NCI-H146 (cell line): ENCODE data around the gene PCLO.
A peak's percentile ranks its signal among the peaks of the same experiment; 100 is the strongest.

Experiments used
- DNase-seq: peaks from one replicate; lab custom pipeline; 2025; lab: John Stamatoyannopoulos, UW

PCLO gene

DNA sequence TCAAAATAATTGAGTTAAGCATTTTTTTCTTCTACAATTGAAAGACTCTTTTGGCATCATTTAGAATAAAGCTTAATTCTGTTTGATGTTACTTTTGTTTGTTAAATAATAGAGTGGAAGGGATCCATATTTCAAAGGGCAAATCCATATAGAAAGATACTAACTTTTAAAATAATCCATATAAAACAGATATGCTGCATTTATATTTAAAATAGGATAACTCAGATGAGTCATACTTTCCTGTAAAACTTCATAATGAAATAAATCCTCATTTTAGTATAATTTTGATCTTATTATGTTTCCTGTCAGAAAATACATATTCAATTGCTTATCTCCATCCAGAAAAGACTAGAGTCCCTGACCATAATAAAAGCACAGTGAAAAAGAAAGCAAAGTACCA, 323.6 kb downstream of the PCLO start:
- no peak for DNase-seq

DNA sequence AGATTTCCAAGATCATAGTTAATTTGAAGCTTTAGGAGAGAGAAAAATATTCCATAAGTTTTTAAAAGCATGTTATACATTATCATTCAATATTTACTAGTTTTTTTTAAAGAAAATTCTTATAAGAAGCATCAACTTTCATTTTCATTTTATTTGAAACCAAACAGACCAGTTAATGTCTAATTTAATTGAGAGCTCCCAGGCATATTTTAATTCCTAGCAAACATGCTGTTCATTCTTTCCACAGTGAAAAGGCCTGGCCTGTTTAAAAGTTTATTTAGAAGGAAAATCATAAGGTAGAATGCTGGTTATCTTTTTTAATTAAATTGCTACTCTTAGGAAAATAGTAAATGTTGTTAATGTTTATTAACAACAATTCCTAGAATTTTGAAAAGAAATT, 324.4 kb downstream of the PCLO start:
- no peak for DNase-seq

DNA sequence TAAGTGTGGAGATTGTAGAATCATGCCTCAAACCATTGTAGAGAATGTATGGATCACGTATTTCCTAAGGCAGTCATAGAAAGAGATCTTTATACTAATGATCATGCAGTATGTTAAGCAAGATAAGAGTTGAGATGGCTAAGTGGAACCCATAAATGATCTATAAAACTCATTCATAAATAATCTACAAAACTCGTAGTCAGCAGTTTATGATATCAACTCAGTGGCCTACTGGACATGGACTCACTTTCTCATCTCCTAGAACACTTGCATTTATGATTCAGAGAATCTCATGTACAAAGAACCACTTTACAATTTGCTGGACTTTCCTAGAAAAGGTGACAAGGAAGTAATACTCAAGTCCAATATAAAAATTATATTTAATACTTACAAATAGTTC, 339.6 kb downstream of the PCLO start:
- no peak for DNase-seq

DNA sequence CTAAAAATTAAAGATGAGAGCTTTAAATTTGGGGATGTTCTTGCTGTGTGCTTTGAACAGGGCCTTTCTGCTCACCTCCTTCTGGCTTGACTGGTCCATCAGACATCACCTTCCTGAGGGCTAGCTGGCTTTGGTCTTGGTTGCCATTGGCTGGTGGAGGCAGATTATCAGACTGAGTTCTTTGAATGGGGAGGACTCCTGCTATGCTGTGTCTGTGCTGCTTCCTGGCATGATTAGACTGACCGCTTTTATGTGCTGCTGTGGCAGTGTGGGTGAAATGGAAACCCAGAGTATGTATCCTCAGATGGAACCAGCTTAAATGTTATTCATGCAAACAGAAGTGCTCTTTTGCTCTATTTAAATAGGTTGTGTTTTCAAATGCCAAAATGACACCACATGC, 341.6 kb downstream of the PCLO start:
- no peak for DNase-seq

DNA sequence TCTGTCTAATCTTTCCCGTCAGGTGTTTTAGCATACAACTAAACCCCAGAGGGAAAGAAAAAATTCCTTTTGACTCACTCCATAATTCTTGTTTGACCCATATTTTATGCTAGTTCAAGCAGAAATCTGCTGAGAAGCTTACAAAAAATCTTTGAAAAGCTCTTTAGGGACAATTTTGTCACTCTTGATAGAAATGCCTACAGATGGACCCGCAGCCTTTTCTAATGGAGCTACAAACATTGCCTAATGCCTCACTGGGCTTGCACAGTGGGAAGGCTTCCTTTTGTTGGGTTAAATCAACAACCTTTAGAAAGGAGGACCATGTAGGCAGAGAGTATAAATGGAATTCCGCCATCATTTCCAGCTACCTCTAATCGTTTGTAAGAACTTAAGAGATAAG, 344.5 kb downstream of the PCLO start:
- peak; percentile 63 for DNase-seq

DNA sequence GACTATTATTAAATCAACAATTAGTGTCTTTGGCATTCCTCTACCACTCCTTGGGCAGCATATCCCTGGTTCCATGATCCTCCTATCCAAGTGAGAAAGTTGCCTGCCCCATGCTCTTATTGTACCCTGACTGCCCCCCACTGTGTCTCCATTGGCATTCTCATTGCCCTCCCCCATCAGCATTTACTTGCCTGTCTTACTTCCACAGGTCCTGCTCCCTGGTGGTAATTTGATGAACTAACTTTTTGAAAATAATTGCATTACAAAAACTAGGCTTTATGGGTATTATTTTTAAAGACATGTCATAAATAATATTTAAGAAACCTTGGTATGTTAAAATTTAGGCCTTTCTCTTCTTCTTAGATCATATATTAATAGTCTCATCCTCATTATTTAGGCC, 346.4 kb downstream of the PCLO start:
- DNase-seq, result no peak

DNA sequence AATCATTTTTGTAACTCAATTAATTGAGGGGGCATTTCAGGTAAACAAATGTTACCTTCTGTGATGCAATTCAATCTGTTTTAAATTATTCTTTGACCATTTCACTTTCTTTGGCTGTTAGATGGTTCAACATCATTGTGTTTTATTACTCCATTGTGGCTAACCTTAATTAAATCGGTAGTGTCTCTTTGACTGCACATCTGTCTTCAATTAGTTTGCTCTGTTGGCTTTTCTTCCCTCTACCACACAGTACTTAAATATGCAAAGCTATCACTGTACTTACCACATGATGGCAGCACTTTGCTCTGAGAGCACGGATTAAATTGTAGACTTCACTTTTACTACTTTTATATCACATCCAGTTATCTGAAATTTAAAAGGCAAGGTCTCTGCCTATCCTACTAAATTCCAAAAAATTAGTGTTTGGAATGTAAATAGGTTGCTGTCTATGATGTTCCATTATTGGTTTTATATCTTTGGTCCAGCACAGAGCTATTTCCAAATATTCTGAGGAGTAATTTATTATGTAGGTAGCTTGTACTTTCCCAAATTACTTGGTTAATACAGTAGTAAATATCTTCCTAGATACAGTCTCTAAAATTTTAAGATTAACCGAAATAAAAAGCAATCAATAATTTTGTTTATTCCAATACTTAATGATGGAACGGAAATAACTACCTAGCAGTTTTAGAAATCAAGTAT, 352.0 kb downstream of the PCLO start:
- DNase-seq, result peak; percentile 59

DNA sequence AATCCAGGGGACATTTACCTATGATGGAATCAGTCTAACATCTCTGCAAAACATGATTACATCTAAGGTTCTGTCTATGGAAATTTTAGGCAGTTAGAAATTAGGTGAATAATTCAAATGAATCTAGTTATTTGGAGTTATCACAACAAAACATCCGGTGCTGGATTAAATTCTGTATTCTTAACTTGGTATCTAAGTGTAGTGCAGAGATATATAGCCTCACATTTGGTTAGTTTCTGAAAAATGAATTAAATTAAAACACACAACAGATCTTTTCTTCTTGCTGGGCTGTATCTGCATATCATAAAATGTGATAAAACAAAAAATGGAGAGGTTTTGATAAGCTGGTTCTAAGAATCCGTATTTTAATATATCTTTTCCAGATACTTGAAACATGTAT, 354.1 kb downstream of the PCLO start:
- DNase-seq, result no peak

DNA sequence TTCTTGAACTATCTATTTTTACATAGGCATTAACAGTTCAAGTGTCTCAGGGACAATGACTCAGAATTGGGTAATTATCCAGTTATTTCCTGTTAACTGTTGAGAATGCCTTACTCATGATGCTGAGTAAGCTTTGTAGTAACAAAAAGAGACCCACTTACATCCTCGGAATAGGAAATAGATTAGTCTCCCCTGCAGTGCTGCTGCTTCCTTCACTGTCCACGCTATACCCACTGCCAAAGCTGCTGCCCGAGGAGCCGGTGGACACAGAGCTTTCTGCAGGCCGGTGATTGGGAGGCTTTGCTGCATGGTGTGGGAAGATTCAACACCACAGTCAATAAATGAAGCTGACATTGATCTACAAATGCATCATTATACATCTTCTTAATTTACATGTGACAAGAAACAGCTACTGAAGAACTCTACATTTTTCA, 357.1 kb downstream of the PCLO start:
- peak; percentile 67 for DNase-seq

DNA sequence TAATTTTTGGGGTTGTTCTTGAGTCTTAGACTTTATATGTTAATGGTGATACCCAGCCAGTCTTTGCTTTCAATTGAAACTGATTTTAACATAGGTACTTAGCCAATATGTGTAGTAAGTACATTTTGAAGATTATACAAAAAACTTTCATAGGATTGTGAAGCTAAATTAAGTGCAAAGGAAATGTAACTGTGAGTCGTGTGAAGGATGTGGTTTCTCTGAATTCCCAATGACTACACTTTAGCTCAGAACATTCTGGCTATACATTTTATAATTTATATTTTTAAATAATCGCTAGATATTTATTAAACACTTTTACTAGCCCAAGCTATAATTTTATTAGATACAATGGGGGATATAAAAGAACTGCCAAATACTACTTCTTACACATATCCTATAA, 359.3 kb downstream of the PCLO start:
- no peak for DNase-seq

DNA sequence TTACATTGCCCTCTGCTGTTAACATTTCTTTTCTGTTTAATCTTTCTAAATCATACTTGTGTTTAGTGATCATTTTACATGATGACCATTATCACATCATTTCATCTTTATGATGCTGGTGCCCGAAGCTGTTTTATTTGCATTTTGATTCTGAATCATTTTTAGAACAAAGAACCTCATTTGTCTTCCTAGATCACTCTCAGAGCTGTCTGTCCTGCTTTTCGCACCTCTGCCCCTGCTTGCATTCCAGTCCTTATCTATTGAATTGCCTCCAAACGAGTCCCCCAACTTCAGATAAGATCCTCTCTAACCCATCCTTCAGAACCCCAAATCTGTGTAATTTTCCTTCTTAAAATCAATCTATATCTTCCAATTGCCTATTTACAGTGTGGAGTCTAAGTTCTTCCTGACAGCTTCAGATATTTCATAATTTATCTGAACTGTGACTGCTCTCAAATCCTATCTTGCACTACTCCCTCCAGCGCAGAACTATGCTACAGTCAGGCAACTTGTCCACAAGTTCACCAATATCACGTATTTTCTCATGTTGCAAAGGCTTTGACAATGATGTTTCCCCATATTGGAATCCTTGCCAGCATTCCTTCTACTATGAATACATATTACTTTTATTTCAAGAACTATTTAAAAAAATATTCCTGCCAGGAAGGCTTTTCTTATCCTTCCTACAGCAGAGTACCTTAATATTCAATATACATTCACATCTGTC, 372.6 kb downstream of the PCLO start:
- DNase-seq, result no peak

DNA sequence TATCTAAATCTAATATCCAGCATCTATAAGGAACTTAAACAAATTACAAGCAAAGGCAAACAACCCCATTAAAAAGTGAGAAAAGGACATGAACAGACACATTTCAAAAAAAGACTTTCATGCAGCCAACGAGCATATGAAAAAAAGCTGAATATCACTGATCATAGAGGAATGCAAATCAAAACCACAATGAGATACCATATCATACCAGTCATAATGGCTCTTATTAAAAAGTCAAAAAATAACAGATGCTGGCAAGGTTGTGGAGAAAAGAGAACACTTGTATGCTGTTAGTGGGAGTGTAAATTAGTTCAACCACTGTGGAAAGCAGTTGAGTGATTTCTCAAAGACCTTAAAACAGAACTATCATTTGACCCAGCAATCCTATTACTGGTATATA, 384.7 kb downstream of the PCLO start:
- DNase-seq, result no peak

DNA sequence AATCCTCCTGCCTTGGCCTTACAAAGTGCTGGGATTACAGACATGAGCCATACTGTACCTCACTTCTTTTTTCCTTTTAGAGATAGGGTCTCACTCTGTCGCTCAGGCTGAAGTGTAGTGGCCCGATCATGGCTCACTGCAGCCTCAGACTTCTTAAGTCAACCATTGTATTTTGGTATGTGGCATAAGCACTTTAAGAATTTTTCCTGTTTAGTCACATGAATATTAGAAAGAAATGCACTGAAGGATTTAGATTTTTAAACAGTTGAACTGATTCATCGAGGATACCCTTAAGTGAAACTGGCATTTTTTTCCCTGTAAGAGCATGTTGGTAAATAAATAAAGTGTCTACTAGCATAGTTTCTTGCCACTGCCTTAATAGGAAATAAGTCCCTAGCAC, 399.8 kb downstream of the PCLO start:
- no peak for DNase-seq

DNA sequence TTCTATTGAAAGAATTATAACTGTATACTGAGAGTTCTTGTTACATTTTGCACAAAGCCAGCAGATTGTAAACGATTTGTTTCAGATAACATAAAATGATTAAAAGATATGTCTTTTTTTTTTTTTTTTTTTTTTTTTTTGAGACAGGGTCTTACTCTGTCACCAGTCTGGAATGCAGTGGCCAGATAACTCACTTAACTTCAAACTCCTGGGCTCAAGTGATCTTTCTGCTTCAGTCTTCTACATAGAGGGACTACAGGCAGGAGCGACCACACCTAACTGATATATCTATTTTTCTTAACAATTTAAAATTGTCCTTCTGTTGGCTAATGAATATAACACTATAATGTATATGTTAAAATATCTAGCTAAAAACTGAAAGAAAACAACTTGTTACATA, 401.9 kb downstream of the PCLO start:
- DNase-seq, result no peak

DNA sequence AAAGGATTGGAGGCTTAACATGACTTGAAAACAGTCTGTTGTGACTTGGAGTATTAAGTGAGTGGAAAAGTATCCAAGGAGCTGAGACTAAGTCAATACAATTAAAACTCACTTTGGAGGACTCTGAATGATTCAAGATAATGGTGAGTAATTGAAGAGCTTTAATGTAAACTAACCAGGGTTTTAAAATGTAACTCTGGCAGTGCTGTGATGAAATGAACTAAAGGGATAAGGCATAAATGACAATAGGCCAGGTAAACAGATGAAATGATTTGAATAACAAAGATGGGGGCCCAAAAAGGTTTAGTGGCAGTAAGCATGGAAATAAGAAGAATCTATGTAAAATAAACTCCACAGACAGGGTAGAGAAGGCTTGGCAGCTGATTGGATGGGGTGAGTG, 402.6 kb downstream of the PCLO start:
- no peak for DNase-seq

DNA sequence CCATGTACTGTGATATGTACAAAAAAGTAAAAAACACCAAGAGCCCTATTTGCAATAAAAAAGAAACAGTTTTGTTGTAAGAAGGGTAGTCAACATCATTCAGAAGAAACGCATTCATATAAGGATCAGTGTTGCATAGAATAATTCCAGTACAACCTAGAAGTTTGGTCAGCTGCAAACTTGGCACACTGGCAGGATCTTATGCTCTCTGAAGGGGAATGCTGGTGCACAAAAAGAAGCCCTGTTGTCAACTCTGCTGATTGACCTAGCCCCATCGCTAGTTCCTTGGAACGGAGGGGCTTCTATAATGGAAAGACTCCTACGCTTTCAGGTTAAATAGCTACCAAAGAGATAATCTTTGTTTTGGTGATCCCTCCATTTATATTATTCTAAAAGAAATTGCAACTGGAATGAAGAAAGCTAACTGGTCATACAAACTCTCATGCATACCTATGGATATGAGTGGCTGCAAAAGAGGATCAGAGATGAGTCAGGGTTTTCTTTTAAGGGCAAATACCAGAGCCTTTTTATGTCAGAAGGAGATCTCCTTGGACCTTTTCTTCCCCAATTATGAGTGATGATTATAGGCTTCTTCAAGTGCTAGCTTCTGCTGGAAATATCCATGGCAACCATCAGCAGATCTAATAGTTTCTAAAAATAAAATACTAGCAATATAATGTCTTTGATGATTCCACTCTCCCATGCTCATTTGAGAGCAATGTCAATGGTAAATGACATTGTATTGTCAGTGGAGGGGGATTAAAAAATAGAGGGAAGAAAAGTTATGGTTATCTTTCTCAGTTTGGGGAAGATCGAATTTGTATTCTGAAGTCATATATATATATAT, 406.8 kb downstream of the PCLO start:
- DNase-seq, result no peak

DNA sequence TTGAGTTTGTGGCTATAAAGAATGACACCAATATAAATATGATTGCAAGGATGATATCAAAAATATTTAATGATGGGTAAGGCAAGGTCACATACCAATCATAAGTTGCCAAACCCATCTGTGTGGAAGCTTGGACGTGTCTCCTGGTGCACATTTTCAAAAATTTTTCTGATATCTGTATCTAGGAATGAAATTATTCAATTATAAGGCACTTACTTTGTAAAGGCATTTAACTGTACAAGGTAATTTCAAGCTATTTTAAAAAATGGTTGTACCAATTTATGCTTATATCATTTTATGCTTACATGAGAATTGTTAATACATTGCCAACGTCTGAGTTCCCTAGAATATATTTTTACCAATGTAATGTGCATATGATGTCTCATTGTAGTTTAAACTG, 412.7 kb downstream of the PCLO start:
- no peak for DNase-seq

DNA sequence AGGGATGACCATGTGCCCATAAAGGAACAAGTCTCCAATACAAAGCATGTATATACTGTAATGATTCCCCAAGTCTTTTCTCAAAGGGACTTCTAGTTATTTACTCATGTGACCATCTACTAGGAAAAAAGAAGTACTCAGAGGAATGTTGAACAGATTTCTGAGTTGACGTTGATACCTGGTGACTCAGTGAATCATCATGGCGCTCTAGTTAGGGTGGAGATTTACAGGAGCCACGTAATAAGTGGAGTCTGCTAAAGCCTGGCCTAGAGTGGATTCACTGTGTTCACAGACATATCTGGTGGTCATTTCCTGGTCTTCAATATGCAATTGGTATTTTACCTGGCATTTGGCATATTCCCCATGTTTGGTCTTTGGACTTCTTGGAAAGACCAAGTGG, 416.9 kb downstream of the PCLO start:
- DNase-seq, result no peak

DNA sequence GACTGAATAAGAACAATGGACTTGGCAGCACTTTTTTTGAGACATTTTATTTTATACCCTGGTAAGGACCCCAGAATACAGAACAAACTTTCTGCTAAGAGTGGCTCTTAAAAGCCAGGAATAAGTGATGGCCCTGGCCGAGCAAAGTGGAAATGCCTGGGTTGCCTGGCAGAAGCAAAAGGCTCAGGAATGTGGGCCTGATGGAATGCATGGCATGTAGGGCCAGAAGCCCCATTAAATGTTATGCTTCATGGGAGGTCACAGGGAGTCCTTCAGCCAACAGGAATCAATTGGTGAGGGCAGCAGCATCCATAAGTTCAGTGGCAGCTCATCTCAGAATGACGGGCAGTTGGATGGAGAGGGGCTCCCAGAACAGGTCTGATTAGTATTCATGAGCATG, 417.6 kb downstream of the PCLO start:
- DNase-seq, result no peak

DNA sequence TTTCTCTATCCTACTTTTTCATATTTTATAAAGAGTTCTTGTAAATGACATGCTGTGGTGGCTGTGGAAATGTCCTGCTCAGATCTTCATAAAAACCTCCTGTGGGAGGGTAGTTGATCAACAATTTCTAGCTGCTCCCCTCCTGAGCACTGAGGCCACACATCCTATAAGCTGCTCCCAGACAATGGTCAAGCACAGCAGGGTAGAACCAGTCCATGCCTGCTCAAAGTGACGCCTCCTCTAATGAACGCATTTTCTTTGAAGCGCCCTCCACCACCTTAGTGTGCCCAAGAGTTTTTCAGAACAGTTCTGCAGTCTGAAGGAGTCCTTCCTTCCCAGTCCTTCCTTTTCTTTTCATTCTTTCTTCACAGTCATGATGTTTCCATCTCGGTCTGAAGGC, 420.5 kb downstream of the PCLO start:
- peak; percentile 6 for DNase-seq

DNA sequence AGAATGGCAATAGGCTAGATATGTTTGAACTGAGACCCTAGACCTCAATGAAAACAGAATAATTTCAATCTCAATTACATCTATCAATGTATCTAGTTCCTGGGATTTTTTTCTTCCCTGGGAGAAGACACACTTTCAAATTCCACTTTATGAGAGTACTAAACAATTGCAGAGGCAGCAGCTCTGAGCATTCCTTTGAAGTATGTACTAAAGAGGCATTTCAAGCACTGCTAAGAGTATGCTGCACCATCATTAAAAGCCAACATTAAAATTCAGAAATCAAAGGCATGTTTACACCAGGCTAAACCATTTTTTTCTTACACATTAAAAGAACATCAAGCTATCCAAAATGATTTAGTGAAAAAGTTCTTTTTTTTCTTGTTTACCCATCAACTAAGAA, 421.2 kb downstream of the PCLO start:
- no peak for DNase-seq

DNA sequence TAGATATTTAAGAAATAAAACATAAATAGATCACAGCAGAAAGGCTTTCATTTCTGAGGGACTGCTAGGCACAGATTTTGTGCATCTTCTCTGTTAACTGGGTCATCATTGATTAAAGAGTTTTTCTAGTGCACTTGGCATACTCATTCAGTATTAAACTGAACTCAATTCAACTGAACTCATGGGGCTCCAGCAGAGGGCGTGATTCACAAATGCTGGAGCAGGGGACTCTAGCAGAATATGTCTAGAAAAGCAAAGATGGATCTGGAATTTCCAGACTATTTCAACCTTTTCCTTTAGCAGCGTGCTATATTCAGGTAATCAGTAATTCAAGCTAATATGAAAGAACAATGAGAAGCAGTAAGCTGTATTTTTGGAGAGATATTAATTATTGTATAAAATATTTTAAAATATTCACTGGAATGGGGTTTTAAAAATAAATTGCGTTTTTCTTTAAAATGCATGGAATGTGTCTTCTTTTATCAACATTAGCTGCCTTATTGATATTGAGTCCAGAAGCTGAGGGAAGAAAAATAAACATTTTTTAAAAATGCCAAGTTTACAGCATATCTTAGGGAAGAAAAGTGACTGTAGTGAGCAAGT, 422.3 kb downstream of the PCLO start:
- peak; percentile 72 for DNase-seq

DNA sequence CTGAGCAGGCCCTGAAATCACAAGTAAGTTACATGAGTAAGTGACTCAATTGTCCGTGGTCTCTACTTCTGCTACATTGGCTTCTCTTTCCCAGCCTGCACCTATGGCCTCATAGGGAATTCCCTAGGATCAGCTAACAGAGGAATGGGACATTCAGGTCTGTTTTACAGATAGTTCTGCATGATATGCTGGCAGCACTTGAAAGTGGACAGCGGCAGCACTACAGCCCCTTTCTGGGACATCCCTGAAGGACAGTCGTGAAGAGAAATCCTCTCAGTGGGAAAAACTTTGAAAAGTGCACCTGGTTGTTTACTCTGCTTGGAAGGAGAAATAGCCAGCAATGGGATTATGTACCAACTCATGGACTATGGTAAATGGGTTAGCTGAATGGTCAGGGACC, 426.1 kb downstream of the PCLO start:
- no peak for DNase-seq
